Endothelial cell of umbilical vein (primary cell): ENCODE measurements around the gene TMEM217. TPM values are rescaled to one million over a fixed set of nuclear protein-coding genes. Genes with fewer than 3 reads are reported as not detected.

Experiments used
- BruUV-seq: library from RNA; stranded (reverse); fragments of 400-500 nt; replicated peaks from 2 replicates; lab custom pipeline; 2021; lab: Mats Ljungman, UMichigan
- CTCF ChIA-PET: fragments of 300-600, 350-600 bp; sonication (Branson Sonifier 250); formaldehyde crosslinking; loops from one replicate; lab custom pipeline; 2021; ENCODE audit warnings: antibody characterized with exemption, inconsistent platforms; lab: Charles Lee
- POLR2A ChIA-PET: fragments of 300-600, 350-600 bp; sonication (Branson Sonifier 250); formaldehyde crosslinking; loops from one replicate; lab custom pipeline; 2021; ENCODE audit warnings: antibody characterized with exemption, inconsistent platforms; lab: Charles Lee
- DNase-seq: peaks from one replicate; pipeline ENCODE4 v3.0.0-alpha.2; 2011; ENCODE audit warnings: low read depth, low spot score
- FAIRE-seq: peaks from 2 replicates; lab custom pipeline; 2011; peaks lifted over from hg19 to GRCh38; lab: Jason Lieb, UNC
- H2AFZ ChIP-seq: 2 replicates; pipeline ENCODE4 v1.6.0; 2012; ENCODE audit warnings: low read depth, low read length, control low read depth, inconsistent platforms
- H3K27ac ChIP-seq: 2 replicates; pipeline ENCODE4 v1.5.1; 2011; ENCODE audit warnings: low read depth, mild to moderate bottlenecking, control low read depth, low read length, moderate library complexity; ENCODE audit not compliant: insufficient read depth
- H3K27me3 ChIP-seq, 2 experiments: 2 replicates each; pipeline versions ENCODE4 v1.6.0 to v1.6.1; 2011; ENCODE audit warnings: low read length in 2 of 2, mixed read lengths in 1 of 2; ENCODE audit not compliant: control insufficient read depth in 2 of 2, insufficient read depth in 2 of 2
- H3K36me3 ChIP-seq, 2 experiments: 2 replicates in 1 of 2; 3 replicates in 1 of 2; pipeline ENCODE4 v1.5.1; 2011; ENCODE audit warnings: low read length in 2 of 2, mild to moderate bottlenecking in 1 of 2, moderate library complexity in 1 of 2; ENCODE audit not compliant: control insufficient read depth in 2 of 2, insufficient read depth in 2 of 2; ENCODE audit errors: extremely low read depth in 1 of 2
- H3K4me1 ChIP-seq: 3 replicates; pipeline ENCODE4 v1.5.1; 2011; ENCODE audit warnings: mild to moderate bottlenecking, low read length; ENCODE audit not compliant: control insufficient read depth, insufficient read depth; ENCODE audit errors: extremely low read depth
- H3K4me2 ChIP-seq: 2 replicates; pipeline ENCODE4 v1.6.1; 2011; ENCODE audit warnings: low read length, control low read depth, mixed read lengths; ENCODE audit not compliant: insufficient read depth
- H3K4me3 ChIP-seq, 3 experiments: fragments of 200-600 bp in 1 of 3; sonication (generic), shearing (Covaris generic) in 1 of 3; replicated peaks in 1 of 3; 2 replicates each; pipeline ENCODE4 v1.5.1; 2011 to 2016; ENCODE audit warnings: control low read depth in 3 of 3, low read length in 3 of 3, mild to moderate bottlenecking in 2 of 3, inconsistent platforms in 1 of 3, low read depth in 1 of 3, moderate library complexity in 1 of 3; ENCODE audit not compliant: insufficient read depth in 1 of 3
- H3K79me2 ChIP-seq: 2 replicates; pipeline ENCODE4 v1.6.0; 2012; ENCODE audit warnings: low read length, inconsistent platforms; ENCODE audit not compliant: control insufficient read depth, insufficient read depth
- H3K9ac ChIP-seq: replicated peaks from 2 replicates; pipeline ENCODE3; 2011; ENCODE audit warnings: low read length, control low read depth; ENCODE audit not compliant: insufficient read depth; ENCODE audit errors: extremely low read depth
- H3K9me1 ChIP-seq: replicated peaks from 3 replicates; pipeline ENCODE4 v1.6.0; 2011; ENCODE audit warnings: mild to moderate bottlenecking, low read length; ENCODE audit not compliant: control insufficient read depth, insufficient read depth; ENCODE audit errors: extremely low read depth
- H3K9me3 ChIP-seq: replicated peaks from 2 replicates; pipeline ENCODE4 v1.5.1; 2012; ENCODE audit warnings: low read length, inconsistent platforms; ENCODE audit not compliant: control insufficient read depth, insufficient read depth
- H4K20me1 ChIP-seq: replicated peaks from 2 replicates; pipeline ENCODE3; 2011; ENCODE audit warnings: mild to moderate bottlenecking, low read length; ENCODE audit not compliant: control insufficient read depth, insufficient read depth; ENCODE audit errors: extremely low read depth
- FOS ChIP-seq: IDR thresholded peaks from 2 replicates; pipeline ENCODE4 v1.6.1; 2011; ENCODE audit warnings: mild to moderate bottlenecking, low read length, moderate library complexity, borderline replicate concordance; ENCODE audit not compliant: insufficient read depth
- GATA2 ChIP-seq: IDR thresholded peaks from 2 replicates; pipeline ENCODE4 v1.7.0; 2011; ENCODE audit warnings: low read depth, mild to moderate bottlenecking, moderate library complexity, mixed read lengths, low read length; ENCODE audit not compliant: insufficient read length, insufficient read depth
- POLR2A ChIP-seq: IDR thresholded peaks from 2 replicates; pipeline ENCODE4 v1.6.1; 2012; ENCODE audit warnings: low read depth, mild to moderate bottlenecking, control low read depth, low read length
- dilution Hi-C: fragments of 300-500 bp; cut with MboI; formaldehyde crosslinking; loops from one replicate; pipeline ENCODE4 v1.15.0; 2019; ENCODE audit warnings: low sequenced_read_pairs; ENCODE audit not compliant: extremely low pct_ligation_motif_present
- intact Hi-C: fragments of 100-400 bp; cut with micrococcal nuclease; formaldehyde crosslinking; loops from one replicate; pipeline ENCODE4 v1.10.0; 2022
- polyA plus RNA-seq, 4 experiments: library from polyadenylated mRNA; depleted of rRNA in 3 of 4; stranded (reverse) in 3 of 4; unstranded in 1 of 4; fragments of >200 nt; gene quantifications; 2 replicates each; pipeline versions ENCODE4 v1.2.1 to v1.2.3, GENCODE V29; 2011 to 2012; ENCODE audit warnings: missing spikeins in 1 of 4
- total RNA-seq: library from RNA; stranded (reverse); gene quantifications from 2 replicates; pipeline ENCODE4 v1.2.3, GENCODE V29; 2021

TMEM217 gene
- total and polyA plus RNA-seq, 2 donors (not counting 3 experiments of a cell fraction or from before 2014, with no cell fraction given): 6.8 to 15.8 TPM

DNA sequence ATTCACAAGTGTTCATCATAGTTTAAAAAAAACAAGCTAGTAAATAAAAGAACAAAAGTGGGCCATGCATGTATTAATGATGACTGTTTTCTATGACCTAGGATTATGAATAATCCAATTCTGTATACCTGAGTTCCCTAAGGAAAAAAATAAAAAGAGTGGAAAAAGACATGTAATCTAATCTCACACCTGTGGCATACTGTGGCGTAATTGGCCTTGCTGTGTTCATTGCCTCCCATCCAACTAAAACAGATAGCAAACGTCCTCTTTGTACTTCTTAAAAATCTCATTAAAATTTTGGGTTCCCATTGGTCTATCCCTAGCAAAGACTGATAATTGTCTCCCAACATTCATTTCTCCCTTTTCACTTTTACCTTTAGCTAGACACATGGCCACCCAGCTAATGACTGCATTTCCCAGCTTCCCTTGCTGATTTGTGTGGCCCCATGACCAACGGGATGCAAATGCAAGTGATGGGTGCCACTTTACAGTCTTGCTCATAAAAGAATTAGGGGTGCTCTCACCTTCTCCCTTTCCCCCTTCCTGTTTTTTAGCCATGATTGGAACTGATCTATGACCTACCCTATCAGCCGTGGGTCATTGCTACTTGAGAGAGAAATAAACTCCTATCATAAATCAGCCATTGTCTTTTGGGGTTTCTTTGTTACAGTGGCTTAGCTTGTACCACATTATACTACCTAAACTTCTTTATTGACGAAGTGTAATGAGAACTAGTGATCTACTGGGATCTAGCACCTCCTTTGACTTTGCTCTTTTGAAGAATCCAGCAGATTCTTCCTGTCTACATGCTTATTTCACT, 32.4 kb downstream of the TMEM217 start:
- Histone ChIP-seq H3K4me2 (no peak overlapping the region), H3K27me3 (no peaks in the 10 kb centered on the region), H3K9me1 (no peaks in the 10 kb centered on the region), H3K9ac (no peak overlapping the region), H3K4me1 (peaks cover 7% of the 10 kb centered on the region), H3K36me3 (no peaks in the 10 kb centered on the region), H3K79me2 (no peaks in the 10 kb centered on the region), H3K9me3 (no peaks in the 10 kb centered on the region), H3K4me3 (no peak overlapping the region), H2AFZ (no peak overlapping the region), H3K27ac (no peak overlapping the region), H4K20me1 (no peaks in the 10 kb centered on the region)
- dilution Hi-C loops: no loop called here
- POLR2A ChIA-PET: no interaction called here
- no TSS peak for BruUV-seq
- no peak for FAIRE-seq
- no peak for TF ChIP-seq GATA2
- DNase-seq: no peak
- intact Hi-C loops: no loop called here
- CTCF ChIA-PET: interaction anchor here (0.6 to 1.4 kb wide), 2 partner anchors 15 to 32 kb away, joined by 3 read pairs; partner anchors contain the start of genes TBC1D22B and TMEM217

DNA sequence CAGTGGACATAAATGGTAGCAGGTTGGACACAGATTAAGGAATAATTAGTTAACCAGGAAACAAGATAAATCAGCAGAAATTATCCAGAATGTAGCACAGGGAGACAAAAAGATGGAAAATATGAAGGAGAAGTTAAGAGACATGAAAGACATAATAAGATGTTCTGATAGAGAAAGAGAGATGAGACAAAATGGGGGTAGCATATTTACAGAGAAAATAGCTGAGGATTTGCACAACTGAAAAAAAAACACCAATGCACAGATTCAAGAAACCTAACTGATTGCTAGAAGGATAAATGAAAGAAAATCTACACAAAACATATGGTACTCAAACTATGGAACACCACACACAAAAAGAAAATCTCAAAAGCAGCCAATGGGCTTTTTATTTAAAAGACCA, 35.0 kb downstream of the TMEM217 start:
- H3K4me2 ChIP-seq: peak overlapping the region; percentile 57
- no peaks in the 10 kb centered on the region for H3K79me2 ChIP-seq
- H3K9me1 ChIP-seq: no peaks in the 10 kb centered on the region
- no peak overlapping the region for H3K9ac ChIP-seq
- no peaks in the 10 kb centered on the region for H4K20me1 ChIP-seq
- no peaks in the 10 kb centered on the region for H3K36me3 ChIP-seq
- no peak for TF ChIP-seq POLR2A
- no peak for TF ChIP-seq FOS
- ChIA-PET POLR2A (no interaction called here), CTCF (interaction anchor here (0.7 to 1.8 kb wide), 3 partner anchors 11 to 205 kb away, joined by 3 to 6 read pairs (median 4); no protein-coding TSS in a partner anchor)
- BruUV-seq: no TSS peak
- H3K4me1 ChIP-seq: peaks cover 7% of the 10 kb centered on the region
- H2AFZ ChIP-seq: peak overlapping the region; percentile 77
- no peak for FAIRE-seq
- dilution Hi-C loops: no loop called here
- no peak overlapping the region for H3K27ac ChIP-seq
- H3K27me3 ChIP-seq: no peaks in the 10 kb centered on the region
- intact Hi-C loops: loop anchor here (2.0 kb wide), 3 partner anchors 18 to 92 kb away; partner anchors contain the start of gene TMEM217
- H3K4me3 ChIP-seq: peak overlapping the region; percentile 8 to 43 (median 31)
- no peak for DNase-seq
- no peaks in the 10 kb centered on the region for H3K9me3 ChIP-seq
